HG03064 (cell line): ENCODE measurements around the gene WDR75.

Source experiments
- ATAC-seq: cut with Tn5 transposase; IDR thresholded peaks from one replicate; pipeline ENCODE4 v1.9.1; 2021; ENCODE audit warnings: low read depth; ENCODE audit not compliant: unreplicated experiment

WDR75 gene

GRCh38 chr2:189524746-189525145 is 83.5 kb downstream of the WDR75 start:
- no peak for ATAC-seq
